ENCODE measurements around the gene RBM26. TPM values are rescaled to one million over a fixed set of nuclear protein-coding genes. Genes with fewer than 3 reads are reported as not detected.

Gene RBM26
- total RNA-seq, 4 donors from 2014 or later, result 14.9 to 44.8 (median 23.1) TPM

GRCh38 chr13:79341202-79341601, 64.9 kb downstream of the RBM26 start:
- in situ Hi-C loops (cut with MboI; ENCODE audit: low sequenced_read_pairs in 4 of 4) (no loop called here), intact Hi-C loops (cut with DNase I; ENCODE audit: low total_unique reads) (no loop called here)
- no peaks in the 10 kb centered on the region for H3K27me3 ChIP-seq
- no peak for DNase-seq
- H3K9me3 ChIP-seq, result no peaks in the 10 kb centered on the region
- no peak overlapping the region for H3K27ac ChIP-seq
- peaks cover 0 to 81% of the 10 kb centered on the region in 2 donors for H3K36me3 ChIP-seq
- H3K4me1 ChIP-seq, result no peaks in the 10 kb centered on the region
- ATAC-seq, result no peak
- H3K4me3 ChIP-seq, result no peak overlapping the region
- no peak for TF ChIP-seq CTCF (IDR thresholded peaks at IDR 0.05 in 4 of 5, conservative IDR thresholded peaks at IDR 0.05 in 1 of 5)
- TF ChIP-seq POLR2A (IDR thresholded peaks at IDR 0.05), result no peak

GRCh38 chr13:79340490-79340889, 65.6 kb downstream of the RBM26 start:
- Histone ChIP-seq H3K4me1 (no peaks in the 10 kb centered on the region), H3K4me3 (no peak overlapping the region), H3K36me3 (peaks cover 0 to 88% of the 10 kb centered on the region in 2 donors), H3K27ac (no peak overlapping the region), H3K9me3 (no peaks in the 10 kb centered on the region), H3K27me3 (no peaks in the 10 kb centered on the region)
- no peak for ATAC-seq
- DNase-seq, result no peak
- intact Hi-C loops (cut with DNase I; ENCODE audit: low total_unique reads) (no loop called here), in situ Hi-C loops (cut with MboI; ENCODE audit: low sequenced_read_pairs in 4 of 4) (no loop called here)
- TF ChIP-seq POLR2A (IDR thresholded peaks at IDR 0.05) (no peak), CTCF (IDR thresholded peaks at IDR 0.05 in 4 of 5, conservative IDR thresholded peaks at IDR 0.05 in 1 of 5) (no peak)

- H3K4me3 ChIP-seq, result no peak overlapping the region
- H3K27ac ChIP-seq, result no peak overlapping the region
- in situ Hi-C loops (cut with MboI; ENCODE audit: low sequenced_read_pairs in 4 of 4), result no loop called here
- H3K36me3 ChIP-seq, result peaks cover 0 to 97% of the 10 kb centered on the region in 2 donors
- no peaks in the 10 kb centered on the region for H3K4me1 ChIP-seq
- no peak for TF ChIP-seq CTCF (IDR thresholded peaks at IDR 0.05 in 4 of 5, conservative IDR thresholded peaks at IDR 0.05 in 1 of 5)
- no peak for TF ChIP-seq POLR2A (IDR thresholded peaks at IDR 0.05)
- no peaks in the 10 kb centered on the region for H3K9me3 ChIP-seq
- ATAC-seq (no peak), DNase-seq (no peak)
- intact Hi-C loops (cut with DNase I; ENCODE audit: low total_unique reads), result no loop called here
- no peaks in the 10 kb centered on the region for H3K27me3 ChIP-seq
These were observed 67.7 kb downstream of the RBM26 start for GRCh38 chr13:79338343-79338742.

GRCh38 chr13:79336966-79337365, 69.1 kb downstream of the RBM26 start:
- intact Hi-C loops (cut with DNase I; ENCODE audit: low total_unique reads), result no loop called here
- in situ Hi-C loops (cut with MboI; ENCODE audit: low sequenced_read_pairs in 4 of 4), result no loop called here
- no peak for ATAC-seq
- H3K27ac ChIP-seq, result no peak overlapping the region
- no peaks in the 10 kb centered on the region for H3K27me3 ChIP-seq
- TF ChIP-seq CTCF (IDR thresholded peaks at IDR 0.05 in 4 of 5, conservative IDR thresholded peaks at IDR 0.05 in 1 of 5), result no peak
- TF ChIP-seq POLR2A (IDR thresholded peaks at IDR 0.05), result no peak
- DNase-seq, result no peak
- H3K4me3 ChIP-seq, result no peak overlapping the region
- peaks cover 0 to 97% of the 10 kb centered on the region in 2 donors for H3K36me3 ChIP-seq
- no peaks in the 10 kb centered on the region for H3K9me3 ChIP-seq
- H3K4me1 ChIP-seq, result no peaks in the 10 kb centered on the region

- intact Hi-C loops (cut with DNase I; ENCODE audit: low total_unique reads) (no loop called here), in situ Hi-C loops (cut with MboI; ENCODE audit: low sequenced_read_pairs in 4 of 4) (no loop called here)
- H3K4me3 ChIP-seq, result no peak overlapping the region
- H3K36me3 ChIP-seq, result peaks cover 0 to 49% of the 10 kb centered on the region in 2 donors
- H3K4me1 ChIP-seq, result no peaks in the 10 kb centered on the region
- ATAC-seq, result no peak
- TF ChIP-seq POLR2A (IDR thresholded peaks at IDR 0.05) (no peak), CTCF (IDR thresholded peaks at IDR 0.05 in 4 of 5, conservative IDR thresholded peaks at IDR 0.05 in 1 of 5) (no peak)
- no peak overlapping the region for H3K27ac ChIP-seq
- no peaks in the 10 kb centered on the region for H3K9me3 ChIP-seq
- DNase-seq, result no peak
- no peaks in the 10 kb centered on the region for H3K27me3 ChIP-seq
These were observed 77.5 kb downstream of the RBM26 start for GRCh38 chr13:79328510-79328909.
